ENCODE data around the gene SH3PXD2A.

The SH3PXD2A gene

GRCh38 chr10:103842605-103843004 is 12.8 kb downstream of the SH3PXD2A start:
- no peak for TF ChIP-seq CTCF (IDR thresholded peaks at IDR 0.05; ENCODE audit: low read depth, low read length)
- H3K4me3 ChIP-seq (ENCODE audit: low read depth, low read length) = no peak overlapping the region

GRCh38 chr10:103841519-103841918 is 13.9 kb downstream of the SH3PXD2A start:
- H3K4me3 ChIP-seq (ENCODE audit: low read depth, low read length) = no peak overlapping the region
- no peak for TF ChIP-seq CTCF (IDR thresholded peaks at IDR 0.05; ENCODE audit: low read depth, low read length)

GRCh38 chr10:103840740-103841070 is 14.7 kb downstream of the SH3PXD2A start:
- no peak overlapping the region for H3K4me3 ChIP-seq (ENCODE audit: low read depth, low read length)
- no peak for TF ChIP-seq CTCF (IDR thresholded peaks at IDR 0.05; ENCODE audit: low read depth, low read length)

GRCh38 chr10:103839872-103840739 is 15.3 kb downstream of the SH3PXD2A start:
- no peak for TF ChIP-seq CTCF (IDR thresholded peaks at IDR 0.05; ENCODE audit: low read depth, low read length)
- H3K4me3 ChIP-seq (ENCODE audit: low read depth, low read length) = no peak overlapping the region

GRCh38 chr10:103839519-103839871 is 15.9 kb downstream of the SH3PXD2A start:
- H3K4me3 ChIP-seq (ENCODE audit: low read depth, low read length) = no peak overlapping the region
- no peak for TF ChIP-seq CTCF (IDR thresholded peaks at IDR 0.05; ENCODE audit: low read depth, low read length)

GRCh38 chr10:103838862-103839518 is 16.4 kb downstream of the SH3PXD2A start:
- no peak for TF ChIP-seq CTCF (IDR thresholded peaks at IDR 0.05; ENCODE audit: low read depth, low read length)
- no peak overlapping the region for H3K4me3 ChIP-seq (ENCODE audit: low read depth, low read length)

- H3K4me3 ChIP-seq (ENCODE audit: low read depth, low read length) = no peak overlapping the region
- no peak for TF ChIP-seq CTCF (IDR thresholded peaks at IDR 0.05; ENCODE audit: low read depth, low read length)
Observed at GRCh38 chr10:103838070-103838395, 17.3 kb downstream of the SH3PXD2A start.
